ENCODE results near the gene ATP5PD. TPM values are rescaled to one million over a fixed set of nuclear protein-coding genes. Genes with fewer than 3 reads are reported as not detected.

Gene ATP5PD
- total and polyA plus RNA-seq, 2 of the 13 experiments (the other 11 are each of a cell fraction or from before 2014, with no cell fraction given): 158 to 428 TPM

DNA sequence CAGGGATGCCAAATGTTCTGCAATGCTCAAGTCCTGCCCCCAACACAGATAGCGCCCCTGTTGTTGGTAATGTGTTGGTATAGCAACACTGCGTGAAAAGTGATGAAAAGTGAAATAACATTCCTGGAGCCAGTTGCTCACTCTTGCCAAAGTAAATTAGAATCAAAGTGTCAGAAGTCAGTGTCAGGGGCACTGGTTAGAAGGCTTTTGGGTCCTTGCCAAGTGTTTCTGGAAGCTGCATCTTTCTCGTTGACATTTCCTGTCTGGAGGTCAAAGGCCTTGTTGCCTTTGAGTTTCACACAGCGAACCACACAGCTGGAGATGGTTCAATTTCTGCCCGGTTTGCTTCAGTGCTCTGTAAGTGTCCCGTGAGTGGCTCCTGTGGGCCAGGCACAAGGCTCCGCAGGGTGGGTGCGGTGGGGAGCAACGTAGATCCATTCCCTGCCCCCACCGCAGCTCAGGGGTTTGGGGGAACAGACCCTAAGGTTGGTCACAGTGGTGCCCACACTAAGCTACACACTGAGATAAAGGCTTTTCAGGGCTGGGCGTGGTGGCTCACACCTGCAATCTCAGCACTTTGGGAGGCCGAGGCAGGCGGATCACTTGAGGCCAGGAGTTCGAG is 37.4 kb upstream of the ATP5PD start:
- ATAC-seq (peak; percentile 15), FAIRE-seq (peak; percentile 98), DNase-seq (ENCODE audit: low spot score) (peak; percentile 96)
- H2AFZ ChIP-seq (ENCODE audit: low read length): no peak overlapping the region
- POLR2A ChIA-PET: interaction anchor here (0.7 to 3.2 kb wide), 16 partner anchors 9 to 187 kb away, joined by 3 to 12 read pairs (median 4); partner anchors contain the start of genes ARMC7, ATP5PD, GGA3 and JPT1
- no peaks in the 10 kb centered on the region for H3K79me2 ChIP-seq (ENCODE audit: insufficient read depth, low read length)
- in situ Hi-C loops (cut with HindIII; ENCODE audit: extremely low pct_ligation_motif_present, low pct_unique_long_range_greater_than_20kb) (no loop called here), intact Hi-C loops (cut with micrococcal nuclease; ENCODE audit: unreplicated experiment) (loop anchor here (2.0 kb wide), 1 partner anchor 431 kb away; the partner anchor contains the start of gene CASKIN2)
- no peaks in the 10 kb centered on the region for H4K20me1 ChIP-seq (ENCODE audit: insufficient read depth, low read length)
- H3K9me3 ChIP-seq (ENCODE audit: low read length): no peaks in the 10 kb centered on the region
- H3K27ac ChIP-seq (ENCODE audit: extremely low read length, insufficient read depth, low read length): peak overlapping the region; percentile 7
- CTCF ChIA-PET (ENCODE audit: low intra/inter-chr PET ratio, low total read pairs): no interaction called here
- no peaks in the 10 kb centered on the region for H3K36me3 ChIP-seq (replicated peaks in 1 of 2; ENCODE audit: control insufficient read depth in 1 of 2, insufficient read depth in 2 of 2, low read length in 2 of 2)
- H3K4me1 ChIP-seq (ENCODE audit: insufficient read depth, low read length): peaks cover 95% of the 10 kb centered on the region
- BruUV-seq (replicated peaks): no TSS peak
- H3K4me3 ChIP-seq (replicated peaks in 1 of 3; ENCODE audit: insufficient read depth in 1 of 3, low read depth in 2 of 3, low read length in 3 of 3): peak overlapping the region in 1 of 3 experiments; percentile 34; a peak in 3 of 6 replicates
- H3K9ac ChIP-seq (ENCODE audit: insufficient read depth, low read depth, low read length): peak overlapping the region; percentile 9
- H3K27me3 ChIP-seq (ENCODE audit: control insufficient read depth in 1 of 2, insufficient read depth in 2 of 2, low read length in 2 of 2): peaks cover 0 to 17% of the 10 kb centered on the region in 2 experiments; a peak in 2 of 5 replicates
- peak overlapping the region; percentile 60 for H3K4me2 ChIP-seq (ENCODE audit: low read depth, low read length)
- WGBS (ENCODE audit: low lambda C conversion rate): 2% methylated on average over 11 of the region's 14 CpGs
- TF ChIP-seq, protein P1, sequence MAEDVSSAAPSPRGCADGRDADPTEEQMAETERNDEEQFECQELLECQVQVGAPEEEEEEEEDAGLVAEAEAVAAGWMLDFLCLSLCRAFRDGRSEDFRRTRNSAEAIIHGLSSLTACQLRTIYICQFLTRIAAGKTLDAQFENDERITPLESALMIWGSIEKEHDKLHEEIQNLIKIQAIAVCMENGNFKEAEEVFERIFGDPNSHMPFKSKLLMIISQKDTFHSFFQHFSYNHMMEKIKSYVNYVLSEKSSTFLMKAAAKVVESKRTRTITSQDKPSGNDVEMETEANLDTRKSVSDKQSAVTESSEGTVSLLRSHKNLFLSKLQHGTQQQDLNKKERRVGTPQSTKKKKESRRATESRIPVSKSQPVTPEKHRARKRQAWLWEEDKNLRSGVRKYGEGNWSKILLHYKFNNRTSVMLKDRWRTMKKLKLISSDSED (CRISPR knock-in tag; IDR thresholded peaks at IDR 0.05): no peak
- TF ChIP-seq, protein P2, sequence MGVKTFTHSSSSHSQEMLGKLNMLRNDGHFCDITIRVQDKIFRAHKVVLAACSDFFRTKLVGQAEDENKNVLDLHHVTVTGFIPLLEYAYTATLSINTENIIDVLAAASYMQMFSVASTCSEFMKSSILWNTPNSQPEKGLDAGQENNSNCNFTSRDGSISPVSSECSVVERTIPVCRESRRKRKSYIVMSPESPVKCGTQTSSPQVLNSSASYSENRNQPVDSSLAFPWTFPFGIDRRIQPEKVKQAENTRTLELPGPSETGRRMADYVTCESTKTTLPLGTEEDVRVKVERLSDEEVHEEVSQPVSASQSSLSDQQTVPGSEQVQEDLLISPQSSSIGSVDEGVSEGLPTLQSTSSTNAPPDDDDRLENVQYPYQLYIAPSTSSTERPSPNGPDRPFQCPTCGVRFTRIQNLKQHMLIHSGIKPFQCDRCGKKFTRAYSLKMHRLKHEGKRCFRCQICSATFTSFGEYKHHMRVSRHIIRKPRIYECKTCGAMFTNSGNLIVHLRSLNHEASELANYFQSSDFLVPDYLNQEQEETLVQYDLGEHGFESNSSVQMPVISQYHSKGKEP (CRISPR knock-in tag; IDR thresholded peaks at IDR 0.05): no peak
- peak; percentile 78; the same call in 1 of the 2 replicates for TF ChIP-seq KMT2A (CRISPR knock-in tag; IDR thresholded peaks at IDR 0.05)
- TF ChIP-seq, protein P3, sequence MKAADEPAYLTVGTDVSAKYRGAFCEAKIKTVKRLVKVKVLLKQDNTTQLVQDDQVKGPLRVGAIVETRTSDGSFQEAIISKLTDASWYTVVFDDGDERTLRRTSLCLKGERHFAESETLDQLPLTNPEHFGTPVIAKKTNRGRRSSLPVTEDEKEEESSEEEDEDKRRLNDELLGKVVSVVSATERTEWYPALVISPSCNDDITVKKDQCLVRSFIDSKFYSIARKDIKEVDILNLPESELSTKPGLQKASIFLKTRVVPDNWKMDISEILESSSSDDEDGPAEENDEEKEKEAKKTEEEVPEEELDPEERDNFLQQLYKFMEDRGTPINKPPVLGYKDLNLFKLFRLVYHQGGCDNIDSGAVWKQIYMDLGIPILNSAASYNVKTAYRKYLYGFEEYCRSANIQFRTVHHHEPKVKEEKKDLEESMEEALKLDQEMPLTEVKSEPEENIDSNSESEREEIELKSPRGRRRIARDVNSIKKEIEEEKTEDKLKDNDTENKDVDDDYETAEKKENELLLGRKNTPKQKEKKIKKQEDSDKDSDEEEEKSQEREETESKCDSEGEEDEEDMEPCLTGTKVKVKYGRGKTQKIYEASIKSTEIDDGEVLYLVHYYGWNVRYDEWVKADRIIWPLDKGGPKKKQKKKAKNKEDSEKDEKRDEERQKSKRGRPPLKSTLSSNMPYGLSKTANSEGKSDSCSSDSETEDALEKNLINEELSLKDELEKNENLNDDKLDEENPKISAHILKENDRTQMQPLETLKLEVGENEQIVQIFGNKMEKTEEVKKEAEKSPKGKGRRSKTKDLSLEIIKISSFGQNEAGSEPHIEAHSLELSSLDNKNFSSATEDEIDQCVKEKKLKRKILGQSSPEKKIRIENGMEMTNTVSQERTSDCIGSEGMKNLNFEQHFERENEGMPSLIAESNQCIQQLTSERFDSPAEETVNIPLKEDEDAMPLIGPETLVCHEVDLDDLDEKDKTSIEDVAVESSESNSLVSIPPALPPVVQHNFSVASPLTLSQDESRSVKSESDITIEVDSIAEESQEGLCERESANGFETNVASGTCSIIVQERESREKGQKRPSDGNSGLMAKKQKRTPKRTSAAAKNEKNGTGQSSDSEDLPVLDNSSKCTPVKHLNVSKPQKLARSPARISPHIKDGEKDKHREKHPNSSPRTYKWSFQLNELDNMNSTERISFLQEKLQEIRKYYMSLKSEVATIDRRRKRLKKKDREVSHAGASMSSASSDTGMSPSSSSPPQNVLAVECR (CRISPR knock-in tag; IDR thresholded peaks at IDR 0.05; ENCODE audit: borderline replicate concordance): peak; percentile 74; the same call in 1 of the 2 replicates
- TF ChIP-seq HIVEP1 (CRISPR knock-in tag; IDR thresholded peaks at IDR 0.05): peak; percentile 75; the same call in 1 of the 2 replicates
- no peak for TF ChIP-seq RARG (CRISPR knock-in tag; IDR thresholded peaks at IDR 0.05; ENCODE audit: low read depth)
- TF ChIP-seq ZNF7 (CRISPR knock-in tag; IDR thresholded peaks at IDR 0.05): no peak
- no peak for TF ChIP-seq EZH2 (conservative IDR thresholded peaks at IDR 0.05; ENCODE audit: low read depth, low read length)
- TF ChIP-seq, protein P4, sequence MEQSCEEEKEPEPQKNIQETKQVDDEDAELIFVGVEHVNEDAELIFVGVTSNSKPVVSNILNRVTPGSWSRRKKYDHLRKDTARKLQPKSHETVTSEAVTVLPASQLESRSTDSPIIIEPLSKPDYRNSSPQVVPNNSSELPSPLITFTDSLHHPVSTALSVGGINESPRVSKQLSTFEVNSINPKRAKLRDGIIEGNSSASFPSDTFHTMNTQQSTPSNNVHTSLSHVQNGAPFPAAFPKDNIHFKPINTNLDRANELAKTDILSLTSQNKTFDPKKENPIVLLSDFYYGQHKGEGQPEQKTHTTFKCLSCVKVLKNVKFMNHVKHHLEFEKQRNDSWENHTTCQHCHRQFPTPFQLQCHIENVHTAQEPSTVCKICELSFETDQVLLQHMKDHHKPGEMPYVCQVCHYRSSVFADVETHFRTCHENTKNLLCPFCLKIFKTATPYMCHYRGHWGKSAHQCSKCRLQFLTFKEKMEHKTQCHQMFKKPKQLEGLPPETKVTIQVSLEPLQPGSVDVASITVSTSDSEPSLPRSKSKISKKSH (CRISPR knock-in tag; IDR thresholded peaks at IDR 0.05; ENCODE audit: borderline replicate concordance): peak; percentile 52; the same call in 1 of the 2 replicates
- TF ChIP-seq HMG20B (CRISPR knock-in tag; conservative IDR thresholded peaks at IDR 0.05): peak; percentile 77
- TF ChIP-seq, protein P5, sequence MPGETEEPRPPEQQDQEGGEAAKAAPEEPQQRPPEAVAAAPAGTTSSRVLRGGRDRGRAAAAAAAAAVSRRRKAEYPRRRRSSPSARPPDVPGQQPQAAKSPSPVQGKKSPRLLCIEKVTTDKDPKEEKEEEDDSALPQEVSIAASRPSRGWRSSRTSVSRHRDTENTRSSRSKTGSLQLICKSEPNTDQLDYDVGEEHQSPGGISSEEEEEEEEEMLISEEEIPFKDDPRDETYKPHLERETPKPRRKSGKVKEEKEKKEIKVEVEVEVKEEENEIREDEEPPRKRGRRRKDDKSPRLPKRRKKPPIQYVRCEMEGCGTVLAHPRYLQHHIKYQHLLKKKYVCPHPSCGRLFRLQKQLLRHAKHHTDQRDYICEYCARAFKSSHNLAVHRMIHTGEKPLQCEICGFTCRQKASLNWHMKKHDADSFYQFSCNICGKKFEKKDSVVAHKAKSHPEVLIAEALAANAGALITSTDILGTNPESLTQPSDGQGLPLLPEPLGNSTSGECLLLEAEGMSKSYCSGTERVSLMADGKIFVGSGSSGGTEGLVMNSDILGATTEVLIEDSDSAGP (CRISPR knock-in tag; IDR thresholded peaks at IDR 0.05; ENCODE audit: borderline replicate concordance): peak; percentile 25; the same call in 1 of the 2 replicates
- TF ChIP-seq ZBTB8A (CRISPR knock-in tag; IDR thresholded peaks at IDR 0.05; ENCODE audit: borderline replicate concordance, low read depth): no peak
